Chondrocyte (in vitro differentiated cells): ENCODE results near the gene SCN1A. TPM values are rescaled to one million over a fixed set of nuclear protein-coding genes. Genes with fewer than 3 reads are reported as not detected.

ENCODE experiments used
- DNase-seq: peaks from one replicate; pipeline ENCODE4 v3.0.0; 2021; ENCODE audit warnings: mixed read lengths, low spot score
- H3K27ac Mint-ChIP-seq: one replicate; pipeline ENCODE4 v1.8.0; 2021; ENCODE audit warnings: mild to moderate bottlenecking, moderate library complexity, mixed read lengths; ENCODE audit not compliant: unreplicated experiment
- H3K27me3 Mint-ChIP-seq: 2 replicates; pipeline ENCODE4 v1.8.0; 2021; ENCODE audit warnings: low read depth, mixed read lengths
- H3K36me3 Mint-ChIP-seq: 2 replicates; pipeline ENCODE4 v1.8.0; 2021; ENCODE audit warnings: low read depth, mixed read lengths
- H3K4me1 Mint-ChIP-seq: 2 replicates; pipeline ENCODE4 v1.8.0; 2021; ENCODE audit warnings: low read depth, mild to moderate bottlenecking, mixed read lengths
- H3K4me3 Mint-ChIP-seq: one replicate; pipeline ENCODE4 v1.8.0; 2021; ENCODE audit warnings: mild to moderate bottlenecking, moderate library complexity, mixed read lengths; ENCODE audit not compliant: unreplicated experiment
- H3K9me3 Mint-ChIP-seq: 2 replicates; pipeline ENCODE4 v1.8.0; 2021; ENCODE audit warnings: low read depth, mixed read lengths
- total RNA-seq: library from RNA; stranded (reverse); gene quantifications from 3 replicates; pipeline ENCODE4 v1.2.1, GENCODE V29; 2021
- TF ChIP-seq, protein P1 (sequence below): fragments of 200-600 bp; sonication (generic); IDR thresholded peaks from 2 replicates; pipeline ENCODE4 v1.5.0; 2021; ENCODE audit warnings: antibody characterized with exemption, mild to moderate bottlenecking, moderate library complexity

Gene SCN1A
- total RNA-seq, 1 donor from 2014 or later = 0.05 TPM

DNA sequence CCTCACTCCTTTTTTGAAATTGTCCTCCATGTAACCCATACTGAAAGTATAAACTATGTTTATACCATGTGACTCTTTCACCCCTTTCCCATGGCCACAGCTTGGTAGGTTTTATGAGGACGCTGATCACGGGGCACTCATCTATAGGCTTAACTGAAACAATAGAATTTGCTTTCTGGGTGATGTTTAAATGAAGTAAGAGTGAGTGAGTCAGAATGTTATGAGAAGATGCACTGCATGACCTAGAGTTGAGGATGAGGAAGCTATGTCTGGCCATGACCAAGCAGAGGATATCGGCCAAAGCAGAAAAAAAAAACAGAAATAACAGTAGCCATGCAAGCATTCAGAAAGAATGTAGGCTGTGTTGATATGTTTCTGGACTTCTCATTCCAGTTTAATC, 34.9 kb downstream of the SCN1A start:
- Mint-ChIP-seq H3K9me3 (no peaks in the 10 kb centered on the region), H3K4me1 (peaks cover 14% of the 10 kb centered on the region), H3K27ac (no peak overlapping the region), H3K27me3 (no peaks in the 10 kb centered on the region), H3K36me3 (no peaks in the 10 kb centered on the region), H3K4me3 (no peak overlapping the region)
- TF ChIP-seq, protein P1, sequence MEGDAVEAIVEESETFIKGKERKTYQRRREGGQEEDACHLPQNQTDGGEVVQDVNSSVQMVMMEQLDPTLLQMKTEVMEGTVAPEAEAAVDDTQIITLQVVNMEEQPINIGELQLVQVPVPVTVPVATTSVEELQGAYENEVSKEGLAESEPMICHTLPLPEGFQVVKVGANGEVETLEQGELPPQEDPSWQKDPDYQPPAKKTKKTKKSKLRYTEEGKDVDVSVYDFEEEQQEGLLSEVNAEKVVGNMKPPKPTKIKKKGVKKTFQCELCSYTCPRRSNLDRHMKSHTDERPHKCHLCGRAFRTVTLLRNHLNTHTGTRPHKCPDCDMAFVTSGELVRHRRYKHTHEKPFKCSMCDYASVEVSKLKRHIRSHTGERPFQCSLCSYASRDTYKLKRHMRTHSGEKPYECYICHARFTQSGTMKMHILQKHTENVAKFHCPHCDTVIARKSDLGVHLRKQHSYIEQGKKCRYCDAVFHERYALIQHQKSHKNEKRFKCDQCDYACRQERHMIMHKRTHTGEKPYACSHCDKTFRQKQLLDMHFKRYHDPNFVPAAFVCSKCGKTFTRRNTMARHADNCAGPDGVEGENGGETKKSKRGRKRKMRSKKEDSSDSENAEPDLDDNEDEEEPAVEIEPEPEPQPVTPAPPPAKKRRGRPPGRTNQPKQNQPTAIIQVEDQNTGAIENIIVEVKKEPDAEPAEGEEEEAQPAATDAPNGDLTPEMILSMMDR = no peak
- no peak for DNase-seq

- Mint-ChIP-seq H3K27ac (no peak overlapping the region), H3K4me3 (peak overlapping the region; percentile 47)
- no peak for DNase-seq
These were observed 36.4 kb downstream of the SCN1A start for GRCh38 chr2:166091439-166091838.

GRCh38 chr2:166090908-166091307, 36.9 kb downstream of the SCN1A start:
- Mint-ChIP-seq H3K36me3 (no peaks in the 10 kb centered on the region), H3K4me3 (peak overlapping the region; percentile 47), H3K27me3 (no peaks in the 10 kb centered on the region), H3K27ac (no peak overlapping the region), H3K9me3 (no peaks in the 10 kb centered on the region), H3K4me1 (peaks cover 14% of the 10 kb centered on the region)
- TF ChIP-seq, protein P1 = no peak
- no peak for DNase-seq

More at GRCh38 chr2:166091439-166091838, 36.4 kb downstream of the SCN1A start:
- H3K27me3 Mint-ChIP-seq = no peaks in the 10 kb centered on the region
- no peaks in the 10 kb centered on the region for H3K9me3 Mint-ChIP-seq
- peaks cover 14% of the 10 kb centered on the region for H3K4me1 Mint-ChIP-seq
- no peaks in the 10 kb centered on the region for H3K36me3 Mint-ChIP-seq
- TF ChIP-seq, protein P1 = no peak

DNA sequence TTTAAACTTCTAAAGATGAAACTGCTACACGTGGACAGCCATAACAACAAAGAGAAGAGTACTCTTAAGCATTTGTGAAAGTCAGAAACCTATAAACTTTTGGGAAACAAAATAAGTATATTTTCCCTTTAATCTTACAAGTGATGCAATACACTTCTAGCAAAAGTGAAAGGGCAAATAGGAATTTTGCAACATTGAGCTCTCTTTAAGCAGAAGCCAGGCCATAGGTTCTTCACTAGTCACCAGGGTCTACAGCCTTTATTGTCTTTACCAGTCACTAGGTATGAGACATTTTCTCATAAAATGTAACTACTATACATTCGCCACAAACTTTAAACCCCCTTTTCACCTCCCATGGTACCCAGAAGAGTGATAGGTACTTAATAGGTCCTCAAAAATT, 37.5 kb downstream of the SCN1A start:
- Mint-ChIP-seq H3K27me3 (no peaks in the 10 kb centered on the region), H3K36me3 (no peaks in the 10 kb centered on the region), H3K27ac (no peak overlapping the region), H3K4me1 (peaks cover 17% of the 10 kb centered on the region), H3K4me3 (no peak overlapping the region), H3K9me3 (no peaks in the 10 kb centered on the region)
- TF ChIP-seq, protein P1 = no peak
- no peak for DNase-seq

DNA sequence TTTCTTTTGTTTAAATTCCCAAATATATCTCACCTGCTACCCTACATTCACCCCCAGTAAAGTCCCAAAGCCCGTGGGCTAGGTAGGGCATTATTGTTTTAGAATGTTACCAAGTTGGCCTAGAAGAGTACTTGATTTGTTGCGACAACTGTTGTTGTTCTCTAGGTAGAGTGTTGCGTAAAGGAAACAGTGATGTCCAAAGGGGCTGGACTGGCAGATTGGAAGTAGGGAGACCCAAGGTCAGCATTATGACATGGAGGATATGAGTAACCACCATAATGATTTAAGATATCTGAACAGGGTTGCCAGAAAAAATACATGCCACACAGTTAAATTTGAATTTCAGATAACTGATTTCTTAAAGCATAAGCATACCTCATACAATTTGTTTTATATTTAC, 39.2 kb downstream of the SCN1A start:
- Mint-ChIP-seq H3K27ac (no peak overlapping the region), H3K4me3 (no peak overlapping the region), H3K4me1 (peaks cover 18% of the 10 kb centered on the region), H3K9me3 (no peaks in the 10 kb centered on the region), H3K36me3 (no peaks in the 10 kb centered on the region), H3K27me3 (no peaks in the 10 kb centered on the region)
- TF ChIP-seq, protein P1 = no peak
- DNase-seq = no peak
